K562 (cell line): ENCODE measurements around the gene UFC1. TPM values are rescaled to one million over a fixed set of nuclear protein-coding genes. Genes with fewer than 3 reads are reported as not detected.

ENCODE experiments used
- BRCA1 ChIP-seq, 2 experiments: fragments of 450-650 bp in 1 of 2; sonication (generic) in 1 of 2; formaldehyde crosslinking in 1 of 2; IDR thresholded peaks; 2 replicates each; pipeline versions ENCODE4 v1.5.0 to v1.6.1; 2017 to 2020; ENCODE audit warnings: mild to moderate bottlenecking in 1 of 2, missing genetic modification reagents in 1 of 2
- CBX1 ChIP-seq: sonication (generic); IDR thresholded peaks from 2 replicates; pipeline ENCODE4 v1.6.1; 2016; ENCODE audit warnings: antibody characterized with exemption, low read depth, mild to moderate bottlenecking
- CBX2 ChIP-seq: fragments of 200-600 bp; sonication (generic); IDR thresholded peaks from one replicate; pipeline ENCODE4 v1.6.1; 2012; ENCODE audit warnings: mild to moderate bottlenecking, low read length, inconsistent platforms; ENCODE audit not compliant: insufficient read depth, poor library complexity, severe bottlenecking
- ETV5 ChIP-seq: sonication (generic); formaldehyde crosslinking; IDR thresholded peaks from 2 replicates; pipeline ENCODE4 v1.4.0; 2020; ENCODE audit warnings: low read depth, mild to moderate bottlenecking, missing genetic modification reagents
- MAFF ChIP-seq: IDR thresholded peaks from 2 replicates; pipeline ENCODE4 v1.6.1; 2012; ENCODE audit warnings: low read length, improper control_type of control experiment
- MCM3 ChIP-seq: fragments of 450-650 bp; IDR thresholded peaks from 2 replicates; pipeline ENCODE4 v1.6.1; 2016
- RBM39 ChIP-seq: fragments of 200-400 bp; formaldehyde crosslinking; optimal IDR thresholded peaks from 2 replicates; pipeline ENCODE3; 2018; ENCODE audit warnings: low read depth, low read length
- RFX1 ChIP-seq: fragments of 450-650 bp; IDR thresholded peaks from 2 replicates; pipeline ENCODE4 v1.6.1; 2016; ENCODE audit warnings: mild to moderate bottlenecking, moderate library complexity
- ZKSCAN8 ChIP-seq: fragments of 200-800 bp; sonication (Bioruptor generic); IDR thresholded peaks from 2 replicates; pipeline ENCODE4 v1.6.1; 2016; ENCODE audit warnings: missing genetic modification characterization, missing compliant biosample characterization
- ZNF282 ChIP-seq: sonication (generic); formaldehyde crosslinking; IDR thresholded peaks from 2 replicates; pipeline ENCODE4 v1.8.1; 2023; ENCODE audit warnings: missing genetic modification reagents
- polyA plus RNA-seq, 8 experiments: library from polyadenylated mRNA; depleted of rRNA in 4 of 8; stranded (reverse) in 5 of 8; unstranded in 3 of 8; fragments of >200 nt; fragmentation: Nextera tagmentation in 2 of 8; fragmentation: Illumina TruSeq in 1 of 8; extraction: Ambion mirVana in 2 of 8; extraction: Trizol in 1 of 8; gene quantifications; 2 replicates each; pipeline versions ENCODE4 v1.2.1 to v1.2.3, GENCODE V29; 2011 to 2014; ENCODE audit warnings: inconsistent platforms in 1 of 8, missing spikeins in 1 of 8
- total RNA-seq, 7 experiments: library from RNA; depleted of rRNA in 6 of 7; stranded (reverse); fragments of >200 nt in 6 of 7; fragmentation: Illumina TruSeq in 2 of 7; extraction: Trizol in 2 of 7; gene quantifications; 2 replicates each; pipeline versions ENCODE4 v1.2.1 to v1.2.3, GENCODE V29; 2011 to 2021; ENCODE audit warnings: low replicate concordance in 1 of 7
- TF ChIP-seq, protein P1 (sequence below): fragments of 200-600 bp; sonication (generic); IDR thresholded peaks from one replicate; pipeline ENCODE4 v1.6.1; 2012; ENCODE audit warnings: mild to moderate bottlenecking, low read depth, low read length, inconsistent platforms
- TF ChIP-seq, protein P2 (sequence below): fragments of 250-450 bp; sonication (Bioruptor Pico); IDR thresholded peaks from 2 replicates; pipeline ENCODE4 v1.4.0; 2020; ENCODE audit warnings: borderline replicate concordance
- TF ChIP-seq, protein P3 (sequence below): sonication (generic); formaldehyde crosslinking; IDR thresholded peaks from 2 replicates; pipeline ENCODE4 v1.8.0; 2022; ENCODE audit warnings: missing genetic modification reagents, mild to moderate bottlenecking, moderate library complexity, borderline replicate concordance

Gene UFC1
- total and polyA plus RNA-seq, 9 of the 15 experiments (the other 6 are each of a cell fraction or from before 2014, with no cell fraction given), result 92.8 to 220 (median 161) TPM

DNA sequence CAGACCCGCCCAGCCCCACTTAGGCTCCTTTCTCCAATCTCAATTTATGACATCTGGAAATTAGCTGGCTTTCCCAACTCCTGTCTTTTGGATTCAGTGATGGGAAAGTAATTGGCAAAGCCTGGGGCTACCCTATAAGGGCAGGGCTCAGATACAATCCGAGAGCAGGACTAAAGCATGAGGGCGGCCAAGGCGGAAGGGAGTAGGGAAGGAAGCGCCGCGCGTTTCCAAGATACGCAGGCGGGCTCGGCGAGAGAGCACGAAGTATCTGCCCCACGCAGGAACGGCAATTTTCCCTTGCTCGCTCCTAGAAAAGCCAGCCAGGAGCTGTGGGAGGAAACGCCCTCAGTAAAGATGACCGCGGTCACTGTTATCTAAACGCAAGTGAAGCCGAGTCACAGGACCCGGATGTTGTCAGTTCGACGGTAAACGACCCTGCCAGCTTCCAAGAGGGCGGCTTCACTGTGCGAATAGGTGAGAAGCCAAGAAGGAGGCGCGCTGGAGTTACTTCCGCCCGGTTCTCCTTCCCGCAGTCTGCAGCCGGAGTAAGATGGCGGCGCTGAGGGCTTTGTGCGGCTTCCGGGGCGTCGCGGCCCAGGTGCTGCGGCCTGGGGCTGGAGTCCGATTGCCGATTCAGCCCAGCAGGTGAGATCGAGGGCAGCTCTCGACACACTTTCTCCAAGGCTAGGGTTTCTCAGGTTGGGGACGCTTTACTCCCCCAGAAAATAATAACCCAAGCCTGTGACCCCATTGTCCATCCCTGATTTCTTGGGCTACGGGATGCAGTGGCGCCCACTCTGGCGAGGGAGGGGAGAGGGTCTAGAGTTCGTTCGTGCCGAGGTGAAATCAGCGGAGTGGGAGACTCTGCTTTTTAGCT is 48.3 kb downstream of the UFC1 start, which contains the start of gene NDUFS2 (continued):
- TF ChIP-seq, protein P1, sequence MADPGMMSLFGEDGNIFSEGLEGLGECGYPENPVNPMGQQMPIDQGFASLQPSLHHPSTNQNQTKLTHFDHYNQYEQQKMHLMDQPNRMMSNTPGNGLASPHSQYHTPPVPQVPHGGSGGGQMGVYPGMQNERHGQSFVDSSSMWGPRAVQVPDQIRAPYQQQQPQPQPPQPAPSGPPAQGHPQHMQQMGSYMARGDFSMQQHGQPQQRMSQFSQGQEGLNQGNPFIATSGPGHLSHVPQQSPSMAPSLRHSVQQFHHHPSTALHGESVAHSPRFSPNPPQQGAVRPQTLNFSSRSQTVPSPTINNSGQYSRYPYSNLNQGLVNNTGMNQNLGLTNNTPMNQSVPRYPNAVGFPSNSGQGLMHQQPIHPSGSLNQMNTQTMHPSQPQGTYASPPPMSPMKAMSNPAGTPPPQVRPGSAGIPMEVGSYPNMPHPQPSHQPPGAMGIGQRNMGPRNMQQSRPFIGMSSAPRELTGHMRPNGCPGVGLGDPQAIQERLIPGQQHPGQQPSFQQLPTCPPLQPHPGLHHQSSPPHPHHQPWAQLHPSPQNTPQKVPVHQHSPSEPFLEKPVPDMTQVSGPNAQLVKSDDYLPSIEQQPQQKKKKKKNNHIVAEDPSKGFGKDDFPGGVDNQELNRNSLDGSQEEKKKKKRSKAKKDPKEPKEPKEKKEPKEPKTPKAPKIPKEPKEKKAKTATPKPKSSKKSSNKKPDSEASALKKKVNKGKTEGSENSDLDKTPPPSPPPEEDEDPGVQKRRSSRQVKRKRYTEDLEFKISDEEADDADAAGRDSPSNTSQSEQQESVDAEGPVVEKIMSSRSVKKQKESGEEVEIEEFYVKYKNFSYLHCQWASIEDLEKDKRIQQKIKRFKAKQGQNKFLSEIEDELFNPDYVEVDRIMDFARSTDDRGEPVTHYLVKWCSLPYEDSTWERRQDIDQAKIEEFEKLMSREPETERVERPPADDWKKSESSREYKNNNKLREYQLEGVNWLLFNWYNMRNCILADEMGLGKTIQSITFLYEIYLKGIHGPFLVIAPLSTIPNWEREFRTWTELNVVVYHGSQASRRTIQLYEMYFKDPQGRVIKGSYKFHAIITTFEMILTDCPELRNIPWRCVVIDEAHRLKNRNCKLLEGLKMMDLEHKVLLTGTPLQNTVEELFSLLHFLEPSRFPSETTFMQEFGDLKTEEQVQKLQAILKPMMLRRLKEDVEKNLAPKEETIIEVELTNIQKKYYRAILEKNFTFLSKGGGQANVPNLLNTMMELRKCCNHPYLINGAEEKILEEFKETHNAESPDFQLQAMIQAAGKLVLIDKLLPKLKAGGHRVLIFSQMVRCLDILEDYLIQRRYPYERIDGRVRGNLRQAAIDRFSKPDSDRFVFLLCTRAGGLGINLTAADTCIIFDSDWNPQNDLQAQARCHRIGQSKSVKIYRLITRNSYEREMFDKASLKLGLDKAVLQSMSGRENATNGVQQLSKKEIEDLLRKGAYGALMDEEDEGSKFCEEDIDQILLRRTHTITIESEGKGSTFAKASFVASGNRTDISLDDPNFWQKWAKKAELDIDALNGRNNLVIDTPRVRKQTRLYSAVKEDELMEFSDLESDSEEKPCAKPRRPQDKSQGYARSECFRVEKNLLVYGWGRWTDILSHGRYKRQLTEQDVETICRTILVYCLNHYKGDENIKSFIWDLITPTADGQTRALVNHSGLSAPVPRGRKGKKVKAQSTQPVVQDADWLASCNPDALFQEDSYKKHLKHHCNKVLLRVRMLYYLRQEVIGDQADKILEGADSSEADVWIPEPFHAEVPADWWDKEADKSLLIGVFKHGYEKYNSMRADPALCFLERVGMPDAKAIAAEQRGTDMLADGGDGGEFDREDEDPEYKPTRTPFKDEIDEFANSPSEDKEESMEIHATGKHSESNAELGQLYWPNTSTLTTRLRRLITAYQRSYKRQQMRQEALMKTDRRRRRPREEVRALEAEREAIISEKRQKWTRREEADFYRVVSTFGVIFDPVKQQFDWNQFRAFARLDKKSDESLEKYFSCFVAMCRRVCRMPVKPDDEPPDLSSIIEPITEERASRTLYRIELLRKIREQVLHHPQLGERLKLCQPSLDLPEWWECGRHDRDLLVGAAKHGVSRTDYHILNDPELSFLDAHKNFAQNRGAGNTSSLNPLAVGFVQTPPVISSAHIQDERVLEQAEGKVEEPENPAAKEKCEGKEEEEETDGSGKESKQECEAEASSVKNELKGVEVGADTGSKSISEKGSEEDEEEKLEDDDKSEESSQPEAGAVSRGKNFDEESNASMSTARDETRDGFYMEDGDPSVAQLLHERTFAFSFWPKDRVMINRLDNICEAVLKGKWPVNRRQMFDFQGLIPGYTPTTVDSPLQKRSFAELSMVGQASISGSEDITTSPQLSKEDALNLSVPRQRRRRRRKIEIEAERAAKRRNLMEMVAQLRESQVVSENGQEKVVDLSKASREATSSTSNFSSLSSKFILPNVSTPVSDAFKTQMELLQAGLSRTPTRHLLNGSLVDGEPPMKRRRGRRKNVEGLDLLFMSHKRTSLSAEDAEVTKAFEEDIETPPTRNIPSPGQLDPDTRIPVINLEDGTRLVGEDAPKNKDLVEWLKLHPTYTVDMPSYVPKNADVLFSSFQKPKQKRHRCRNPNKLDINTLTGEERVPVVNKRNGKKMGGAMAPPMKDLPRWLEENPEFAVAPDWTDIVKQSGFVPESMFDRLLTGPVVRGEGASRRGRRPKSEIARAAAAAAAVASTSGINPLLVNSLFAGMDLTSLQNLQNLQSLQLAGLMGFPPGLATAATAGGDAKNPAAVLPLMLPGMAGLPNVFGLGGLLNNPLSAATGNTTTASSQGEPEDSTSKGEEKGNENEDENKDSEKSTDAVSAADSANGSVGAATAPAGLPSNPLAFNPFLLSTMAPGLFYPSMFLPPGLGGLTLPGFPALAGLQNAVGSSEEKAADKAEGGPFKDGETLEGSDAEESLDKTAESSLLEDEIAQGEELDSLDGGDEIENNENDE, result no peak
- TF ChIP-seq BRCA1 (IDR thresholded peaks at IDR 0.05), result no peak
- TF ChIP-seq BRCA1 (CRISPR knock-in tag; IDR thresholded peaks at IDR 0.05), result no peak
- no peak for TF ChIP-seq ZNF282 (CRISPR knock-in tag)
- peak; percentile 92 for TF ChIP-seq ETV5
- no peak for TF ChIP-seq CBX2
- TF ChIP-seq CBX1, result no peak
- no peak for TF ChIP-seq MAFF
- TF ChIP-seq ZKSCAN8 (CRISPR knock-in tag), result 0 out of 2 replicates have a peak, but pooled peaks have one; percentile 58
- TF ChIP-seq, protein P2, sequence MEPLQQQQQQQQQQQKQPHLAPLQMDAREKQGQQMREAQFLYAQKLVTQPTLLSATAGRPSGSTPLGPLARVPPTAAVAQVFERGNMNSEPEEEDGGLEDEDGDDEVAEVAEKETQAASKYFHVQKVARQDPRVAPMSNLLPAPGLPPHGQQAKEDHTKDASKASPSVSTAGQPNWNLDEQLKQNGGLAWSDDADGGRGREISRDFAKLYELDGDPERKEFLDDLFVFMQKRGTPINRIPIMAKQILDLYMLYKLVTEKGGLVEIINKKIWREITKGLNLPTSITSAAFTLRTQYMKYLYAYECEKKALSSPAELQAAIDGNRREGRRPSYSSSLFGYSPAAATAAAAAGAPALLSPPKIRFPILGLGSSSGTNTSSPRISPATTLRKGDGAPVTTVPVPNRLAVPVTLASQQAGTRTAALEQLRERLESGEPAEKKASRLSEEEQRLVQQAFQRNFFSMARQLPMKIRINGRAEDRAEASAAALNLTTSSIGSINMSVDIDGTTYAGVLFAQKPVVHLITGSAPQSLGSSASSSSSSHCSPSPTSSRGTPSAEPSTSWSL (CRISPR knock-in tag), result no peak
- TF ChIP-seq RFX1, result no peak
- no peak for TF ChIP-seq MCM3
- no peak for TF ChIP-seq RBM39
- TF ChIP-seq, protein P3, sequence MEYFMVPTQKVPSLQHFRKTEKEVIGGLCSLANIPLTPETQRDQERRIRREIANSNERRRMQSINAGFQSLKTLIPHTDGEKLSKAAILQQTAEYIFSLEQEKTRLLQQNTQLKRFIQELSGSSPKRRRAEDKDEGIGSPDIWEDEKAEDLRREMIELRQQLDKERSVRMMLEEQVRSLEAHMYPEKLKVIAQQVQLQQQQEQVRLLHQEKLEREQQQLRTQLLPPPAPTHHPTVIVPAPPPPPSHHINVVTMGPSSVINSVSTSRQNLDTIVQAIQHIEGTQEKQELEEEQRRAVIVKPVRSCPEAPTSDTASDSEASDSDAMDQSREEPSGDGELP (CRISPR knock-in tag), result peak; percentile 90; the same call in 1 of the 2 replicates
